Measurements from ENCODE around the gene SIAH2.

DNA sequence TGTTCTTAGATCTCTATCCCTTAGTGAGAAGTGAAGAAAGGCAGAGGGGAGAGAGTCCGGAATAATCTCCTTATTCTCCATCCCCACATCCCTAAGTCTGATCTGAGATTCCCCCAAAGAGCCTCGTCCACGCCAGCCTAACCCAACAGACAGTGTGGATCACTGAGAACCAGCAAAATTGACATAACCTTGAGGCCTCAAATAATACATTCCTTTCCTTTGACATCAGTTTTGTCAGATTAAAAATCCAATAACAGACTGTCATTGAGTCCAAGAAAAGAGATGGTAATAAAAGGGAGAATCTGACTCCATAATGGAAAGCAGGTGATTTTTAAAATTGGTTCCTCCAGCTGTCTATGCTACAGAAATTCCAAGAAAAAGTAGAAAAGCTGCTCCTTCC lies 7.7 kb upstream of the SIAH2 start:
- TF ChIP-seq EGR1 (conservative IDR thresholded peaks at IDR 0.05) (no peak), HDGF (IDR thresholded peaks at IDR 0.05) (no peak), ZNF274 (IDR thresholded peaks at IDR 0.05; ENCODE audit: borderline replicate concordance, low read depth, low read length) (no peak), ZNF561 (CRISPR knock-in tag; conservative IDR thresholded peaks at IDR 0.05) (no peak)
- TF ChIP-seq, protein P1, sequence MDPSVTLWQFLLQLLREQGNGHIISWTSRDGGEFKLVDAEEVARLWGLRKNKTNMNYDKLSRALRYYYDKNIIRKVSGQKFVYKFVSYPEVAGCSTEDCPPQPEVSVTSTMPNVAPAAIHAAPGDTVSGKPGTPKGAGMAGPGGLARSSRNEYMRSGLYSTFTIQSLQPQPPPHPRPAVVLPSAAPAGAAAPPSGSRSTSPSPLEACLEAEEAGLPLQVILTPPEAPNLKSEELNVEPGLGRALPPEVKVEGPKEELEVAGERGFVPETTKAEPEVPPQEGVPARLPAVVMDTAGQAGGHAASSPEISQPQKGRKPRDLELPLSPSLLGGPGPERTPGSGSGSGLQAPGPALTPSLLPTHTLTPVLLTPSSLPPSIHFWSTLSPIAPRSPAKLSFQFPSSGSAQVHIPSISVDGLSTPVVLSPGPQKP (CRISPR knock-in tag; IDR thresholded peaks at IDR 0.05), result no peak
- TF ChIP-seq, protein P2, sequence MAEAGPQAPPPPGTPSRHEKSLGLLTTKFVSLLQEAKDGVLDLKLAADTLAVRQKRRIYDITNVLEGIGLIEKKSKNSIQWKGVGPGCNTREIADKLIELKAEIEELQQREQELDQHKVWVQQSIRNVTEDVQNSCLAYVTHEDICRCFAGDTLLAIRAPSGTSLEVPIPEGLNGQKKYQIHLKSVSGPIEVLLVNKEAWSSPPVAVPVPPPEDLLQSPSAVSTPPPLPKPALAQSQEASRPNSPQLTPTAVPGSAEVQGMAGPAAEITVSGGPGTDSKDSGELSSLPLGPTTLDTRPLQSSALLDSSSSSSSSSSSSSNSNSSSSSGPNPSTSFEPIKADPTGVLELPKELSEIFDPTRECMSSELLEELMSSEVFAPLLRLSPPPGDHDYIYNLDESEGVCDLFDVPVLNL (CRISPR knock-in tag; IDR thresholded peaks at IDR 0.05; ENCODE audit: low read depth), result no peak
